ENCODE results near the gene IFI27.

GRCh38 chr14:94158239-94158883, 47.8 kb downstream of the IFI27 start:
- no peak for TF ChIP-seq CTCF (IDR thresholded peaks at IDR 0.05)
- TF ChIP-seq POLR2A (IDR thresholded peaks at IDR 0.05), result no peak

All from testis (tissue), 2 donors.